ENCODE results near the gene NEIL1.

DNA sequence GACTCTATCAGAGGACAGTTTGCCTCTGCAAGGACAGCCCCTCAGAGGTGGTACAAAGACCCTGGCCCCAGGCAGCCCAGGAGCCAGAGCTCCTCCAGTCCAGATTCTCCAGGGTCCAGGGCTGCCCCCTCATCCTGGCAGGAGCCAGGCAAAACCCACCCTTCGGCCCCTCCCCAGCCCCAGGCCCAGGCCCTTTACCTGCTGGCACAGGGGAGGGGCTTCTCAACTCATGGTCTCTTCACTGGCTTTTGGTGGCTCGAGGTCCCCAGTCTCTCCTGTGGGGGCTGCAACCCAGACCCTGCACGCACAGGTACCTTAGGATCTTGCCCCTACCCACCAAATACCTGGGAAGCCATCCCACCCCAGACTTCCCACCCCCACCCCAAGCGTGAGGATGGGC, 8.5 kb downstream of the NEIL1 start:
- TF ChIP-seq, protein P1, sequence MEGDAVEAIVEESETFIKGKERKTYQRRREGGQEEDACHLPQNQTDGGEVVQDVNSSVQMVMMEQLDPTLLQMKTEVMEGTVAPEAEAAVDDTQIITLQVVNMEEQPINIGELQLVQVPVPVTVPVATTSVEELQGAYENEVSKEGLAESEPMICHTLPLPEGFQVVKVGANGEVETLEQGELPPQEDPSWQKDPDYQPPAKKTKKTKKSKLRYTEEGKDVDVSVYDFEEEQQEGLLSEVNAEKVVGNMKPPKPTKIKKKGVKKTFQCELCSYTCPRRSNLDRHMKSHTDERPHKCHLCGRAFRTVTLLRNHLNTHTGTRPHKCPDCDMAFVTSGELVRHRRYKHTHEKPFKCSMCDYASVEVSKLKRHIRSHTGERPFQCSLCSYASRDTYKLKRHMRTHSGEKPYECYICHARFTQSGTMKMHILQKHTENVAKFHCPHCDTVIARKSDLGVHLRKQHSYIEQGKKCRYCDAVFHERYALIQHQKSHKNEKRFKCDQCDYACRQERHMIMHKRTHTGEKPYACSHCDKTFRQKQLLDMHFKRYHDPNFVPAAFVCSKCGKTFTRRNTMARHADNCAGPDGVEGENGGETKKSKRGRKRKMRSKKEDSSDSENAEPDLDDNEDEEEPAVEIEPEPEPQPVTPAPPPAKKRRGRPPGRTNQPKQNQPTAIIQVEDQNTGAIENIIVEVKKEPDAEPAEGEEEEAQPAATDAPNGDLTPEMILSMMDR (IDR thresholded peaks at IDR 0.05 in 2 of 3, conservative IDR thresholded peaks at IDR 0.05 in 1 of 3; ENCODE audit: control insufficient read depth in 2 of 3, extremely low read depth in 1 of 3, insufficient read depth in 1 of 3, low read depth in 3 of 3, low read length in 3 of 3): no peak
- TF ChIP-seq RAD21 (IDR thresholded peaks at IDR 0.05; ENCODE audit: insufficient read depth, low read depth, low read length): no peak
- TF ChIP-seq POLR2AphosphoS5 (IDR thresholded peaks at IDR 0.05; ENCODE audit: low read length): no peak
